Left lung (tissue), 10 donors: Measurements from ENCODE around the gene TRMT61B. TPM values are rescaled to one million over a fixed set of nuclear protein-coding genes. Genes with fewer than 3 reads are reported as not detected.
A peak's percentile ranks its signal among the peaks of the same experiment; 100 is the strongest.

Experiments used
- ATAC-seq: fragments of 200-7000 bp; cut with Tn5 transposase; one replicate; pipeline ENCODE4 v1.9.1; 2020; ENCODE audit warnings: moderate library complexity
- DNase-seq, 4 donors: peaks; one replicate each; pipeline ENCODE4 v3.0.0-alpha.2; 2013 to 2020
- H3K27ac ChIP-seq, 2 donors: fragments of 200-600 bp; sonication (generic) in 1 of 2; one replicate each; pipeline versions ENCODE4 v1.5.0 to v1.8.0; 2020 to 2021
- H3K27me3 ChIP-seq, 2 donors: fragments of 200-600 bp; sonication (generic) in 1 of 2; one replicate each; pipeline versions ENCODE4 v1.5.0 to v1.8.0; 2020 to 2021
- H3K36me3 ChIP-seq, 2 donors: fragments of 200-600 bp; sonication (generic) in 1 of 2; one replicate each; pipeline versions ENCODE4 v1.5.0 to v1.8.0; 2020 to 2021
- H3K4me1 ChIP-seq, 2 donors: fragments of 200-600 bp; one replicate each; pipeline ENCODE4 v1.8.0; 2021
- H3K4me3 ChIP-seq, 2 donors: fragments of 200-600 bp; sonication (generic) in 1 of 2; one replicate each; pipeline versions ENCODE4 v1.5.0 to v1.8.0; 2020 to 2021; ENCODE audit warnings: mild to moderate bottlenecking in 1 of 2
- H3K9me3 ChIP-seq, 2 donors: fragments of 200-600 bp; sonication (generic) in 1 of 2; one replicate each; pipeline versions ENCODE4 v1.5.0 to v1.8.0; 2020 to 2021
- CTCF ChIP-seq, 2 donors: fragments of 200-600 bp; sonication (generic) in 1 of 2; IDR thresholded peaks; one replicate each; pipeline versions ENCODE4 v1.5.0 to v1.8.0; 2021; ENCODE audit warnings: antibody characterized with exemption in 2 of 2
- intact Hi-C, 2 donors: fragments of 100-400 bp; cut with DNase I; formaldehyde crosslinking; loops; one replicate each; pipeline versions ENCODE4 v1.11.2 to v1.14.2; 2022
- polyA plus RNA-seq, 6 donors: library from polyadenylated mRNA; unstranded; fragments of 120-200 nt; gene quantifications; one replicate each; pipeline ENCODE4 v1.2.1, GENCODE V29; 2013; ENCODE audit not compliant: insufficient read length in 6 of 6
- total RNA-seq, 2 donors: library from RNA; stranded (reverse); fragmentation: NEBNext Ultra II Directional; extraction: Animal tissue kit (Norgen Biotek cat#: 25700); gene quantifications; one replicate each; pipeline ENCODE4 v1.2.1, GENCODE V29; 2021
- donor health status: DM: no; HTN: yes; CAD: no.
- donor health status: DM: no; HTN: no; CAD: no.

The TRMT61B gene
- total and polyA plus RNA-seq, 8 donors, result 10.0 to 27.7 (median 23.1) TPM

GRCh38 chr2:28824207-28824606 lies 45.9 kb downstream of the TRMT61B start:
- intact Hi-C loops, result loop anchor here in 1 of 2 donors (10.0 kb wide), 1 partner anchor 371 kb away; no protein-coding TSS in a partner anchor
- ATAC-seq, result no peak
- DNase-seq, result no peak

GRCh38 chr2:28822036-28822435 lies 48.1 kb downstream of the TRMT61B start:
- TF ChIP-seq CTCF (IDR thresholded peaks at IDR 0.05), result no peak
- Histone ChIP-seq H3K9me3 (no peaks in the 10 kb centered on the region), H3K27me3 (no peaks in the 10 kb centered on the region), H3K27ac (no peak overlapping the region), H3K4me3 (no peak overlapping the region), H3K36me3 (no peaks in the 10 kb centered on the region), H3K4me1 (no peaks in the 10 kb centered on the region)
- DNase-seq, result no peak
- ATAC-seq, result no peak
- intact Hi-C loops, result loop anchor here in 1 of 2 donors (10.0 kb wide), 1 partner anchor 373 kb away; no protein-coding TSS in a partner anchor

More at GRCh38 chr2:28824207-28824606, 45.9 kb downstream of the TRMT61B start:
- TF ChIP-seq CTCF (IDR thresholded peaks at IDR 0.05), result no peak
- Histone ChIP-seq H3K4me1 (no peaks in the 10 kb centered on the region), H3K9me3 (no peaks in the 10 kb centered on the region), H3K36me3 (no peaks in the 10 kb centered on the region), H3K27me3 (no peaks in the 10 kb centered on the region), H3K4me3 (no peak overlapping the region), H3K27ac (no peak overlapping the region)

GRCh38 chr2:28821295-28821958 lies 48.7 kb downstream of the TRMT61B start:
- intact Hi-C loops, result loop anchor here in 1 of 2 donors (10.0 kb wide), 1 partner anchor 373 kb away; no protein-coding TSS in a partner anchor
- no peaks in the 10 kb centered on the region for H3K27me3 ChIP-seq
- DNase-seq (peak in 2 of 4 donors; percentile 31 to 57), ATAC-seq (peak; percentile 97)
- no peak overlapping the region for H3K27ac ChIP-seq
- H3K36me3 ChIP-seq, result no peaks in the 10 kb centered on the region
- no peak overlapping the region for H3K4me3 ChIP-seq
- no peaks in the 10 kb centered on the region for H3K9me3 ChIP-seq
- TF ChIP-seq CTCF (IDR thresholded peaks at IDR 0.05), result peak; percentile 50 to 52
- H3K4me1 ChIP-seq, result no peaks in the 10 kb centered on the region

- H3K9me3 ChIP-seq, result no peaks in the 10 kb centered on the region
- DNase-seq (no peak), ATAC-seq (no peak)
- no peaks in the 10 kb centered on the region for H3K27me3 ChIP-seq
- H3K4me1 ChIP-seq, result no peaks in the 10 kb centered on the region
- intact Hi-C loops, result no loop called here
- H3K27ac ChIP-seq, result no peak overlapping the region
- TF ChIP-seq CTCF (IDR thresholded peaks at IDR 0.05), result no peak
- no peak overlapping the region for H3K4me3 ChIP-seq
- H3K36me3 ChIP-seq, result no peaks in the 10 kb centered on the region
These were observed 52.1 kb downstream of the TRMT61B start for GRCh38 chr2:28818053-28818452.

- no peak for TF ChIP-seq CTCF (IDR thresholded peaks at IDR 0.05)
- ATAC-seq (peak; percentile 98), DNase-seq (peak; percentile 29 to 92 (median 63))
- Histone ChIP-seq H3K9me3 (no peaks in the 10 kb centered on the region), H3K27me3 (peaks cover 0 to 11% of the 10 kb centered on the region in 2 donors), H3K27ac (no peak within 1 kb of the TSS), H3K4me1 (peaks cover 4 to 19% of the 10 kb centered on the region in 2 donors), H3K4me3 (peak within 1 kb of the TSS; percentile 39 to 47), H3K36me3 (peaks cover 0 to 17% of the 10 kb centered on the region in 2 donors)
- intact Hi-C loops, result no loop called here
These were observed 59.5 kb downstream of the TRMT61B start, which contains the start of gene SPDYA for GRCh38 chr2:28810384-28811285. SPDYA (plus strand) TSS chr2:28810834; CDS start chr2:28816015, 5,181 bp downstream.
